HCT116 (cell line): ENCODE data around the gene LRRN2. TPM values are rescaled to one million over a fixed set of nuclear protein-coding genes. Genes with fewer than 3 reads are reported as not detected.

Experiments
- ATAC-seq: fragments of 200-7000 bp; cut with Tn5 transposase; 2 replicates; pipeline ENCODE4 v1.9.1; 2020; ENCODE audit warnings: mild to moderate bottlenecking, moderate library complexity
- BruUV-seq: library from RNA; stranded (reverse); fragments of 400-500 nt; replicated peaks from 2 replicates; lab custom pipeline; 2021; lab: Mats Ljungman, UMichigan
- CTCF ChIA-PET: fragments of 300-600 bp; sonication (Branson Sonifier 250); formaldehyde crosslinking; loops from one replicate; lab custom pipeline; 2021; ENCODE audit warnings: antibody characterized with exemption; lab: Charles Lee
- POLR2A ChIA-PET: fragments of 300-600, 350-600 bp; sonication (Branson Sonifier 250); formaldehyde crosslinking; loops from one replicate; lab custom pipeline; 2021; ENCODE audit warnings: antibody characterized with exemption; lab: Charles Lee
- RAD21 ChIA-PET, 2 experiments: fragments of 300-600 bp; sonication (Branson Sonifier 250); formaldehyde crosslinking; loops; one replicate each; lab custom pipeline; 2023; ENCODE audit warnings: low total read pairs in 2 of 2; ENCODE audit not compliant: uncharacterized antibody in 2 of 2, unreplicated experiment in 2 of 2, low non-redundant PET in 1 of 2; lab: Charles Lee
- DNase-seq: peaks from one replicate; pipeline ENCODE4 v3.0.0-alpha.2; 2010; ENCODE audit warnings: low read depth, low spot score
- H2AFZ ChIP-seq: fragments of 200-600 bp; shearing (Covaris generic), sonication (generic); 2 replicates; pipeline ENCODE4 v1.6.1; 2017; ENCODE audit warnings: low read depth, mixed run types, mixed read lengths, antibody characterized with exemption, low read length; ENCODE audit not compliant: poor library complexity, severe bottlenecking
- H3K27ac ChIP-seq: 2 replicates; pipeline ENCODE4 v1.5.1; 2012; ENCODE audit warnings: low read depth, low read length
- H3K27me3 ChIP-seq: fragments of 200-600 bp; sonication (generic); 2 replicates; pipeline ENCODE4 v1.6.1; 2016; ENCODE audit warnings: mixed run types, low read length, mixed read lengths; ENCODE audit not compliant: insufficient read depth
- H3K36me3 ChIP-seq, 2 experiments: fragments of 200-500 bp in 1 of 2; fragments of 200-600 bp in 1 of 2; sonication (Bioruptor generic) in 1 of 2; sonication (generic) in 1 of 2; 2 replicates each; pipeline versions ENCODE4 v1.5.1 to v1.6.1; 2014 to 2016; ENCODE audit warnings: low read length in 2 of 2, inconsistent platforms in 1 of 2, mixed read lengths in 1 of 2, mixed run types in 1 of 2; ENCODE audit not compliant: insufficient read depth in 2 of 2, control insufficient read depth in 1 of 2
- H3K4me1 ChIP-seq, 2 experiments: fragments of 200-600 bp in 1 of 2; sonication (generic) in 1 of 2; 2 replicates each; pipeline versions ENCODE4 v1.5.1 to v1.6.1; 2012 to 2017; ENCODE audit warnings: low read length in 2 of 2, inconsistent platforms in 1 of 2, mild to moderate bottlenecking in 1 of 2, mixed read lengths in 1 of 2, mixed run types in 1 of 2, moderate library complexity in 1 of 2; ENCODE audit not compliant: insufficient read depth in 2 of 2, control insufficient read depth in 1 of 2
- H3K4me2 ChIP-seq: fragments of 200-600 bp; sonication (generic); 2 replicates; pipeline ENCODE4 v1.6.1; 2017; ENCODE audit warnings: mixed run types, low read length, mixed read lengths
- H3K4me3 ChIP-seq, 2 experiments: fragments of 200-600 bp in 1 of 2; sonication (generic) in 1 of 2; replicated peaks in 1 of 2; 2 replicates each; pipeline ENCODE4 v1.5.1; 2011 to 2016; ENCODE audit warnings: low read length in 2 of 2, control low read depth in 1 of 2, low read depth in 1 of 2, mild to moderate bottlenecking in 1 of 2, mixed read lengths in 1 of 2, mixed run types in 1 of 2
- H3K79me2 ChIP-seq: fragments of 200-600 bp; sonication (generic); 2 replicates; pipeline ENCODE4 v1.6.1; 2017; ENCODE audit warnings: mild to moderate bottlenecking, mixed run types, low read length, moderate library complexity, mixed read lengths; ENCODE audit not compliant: insufficient read depth
- H3K9ac ChIP-seq: fragments of 200-600 bp; sonication (generic); 2 replicates; pipeline ENCODE4 v1.6.1; 2016; ENCODE audit warnings: low read length, mixed read lengths
- H3K9me2 ChIP-seq: fragments of 200-600 bp; sonication (generic), shearing (Covaris generic); 2 replicates; pipeline ENCODE4 v1.6.1; 2017; ENCODE audit warnings: mixed run types, mild to moderate bottlenecking, moderate library complexity; ENCODE audit not compliant: insufficient read depth
- H3K9me3 ChIP-seq, 2 experiments: fragments of 200-500 bp in 1 of 2; fragments of 200-600 bp in 1 of 2; sonication (Bioruptor generic) in 1 of 2; sonication (generic) in 1 of 2; 2 replicates each; pipeline ENCODE4 v1.6.1; 2014 to 2017; ENCODE audit warnings: low read length in 2 of 2, mixed read lengths in 2 of 2, inconsistent platforms in 1 of 2, low read depth in 1 of 2, mild to moderate bottlenecking in 1 of 2, mixed run types in 1 of 2, moderate library complexity in 1 of 2; ENCODE audit not compliant: control insufficient read depth in 1 of 2, insufficient read depth in 1 of 2
- H4K20me1 ChIP-seq: fragments of 200-600 bp; sonication (generic), shearing (Covaris generic); 2 replicates; pipeline ENCODE4 v1.6.1; 2017; ENCODE audit warnings: mixed run types, mild to moderate bottlenecking, moderate library complexity; ENCODE audit not compliant: insufficient read depth
- EGR1 ChIP-seq: IDR thresholded peaks from 2 replicates; pipeline ENCODE4 v1.6.1; 2012; ENCODE audit warnings: low read depth
- ELF1 ChIP-seq: IDR thresholded peaks from 2 replicates; pipeline ENCODE4 v1.6.1; 2012; ENCODE audit warnings: low read depth, borderline replicate concordance
- EZH2phosphoT487 ChIP-seq: fragments of 200-600 bp; IDR thresholded peaks from 2 replicates; pipeline ENCODE4 v1.6.1; 2018; ENCODE audit warnings: antibody characterized with exemption, borderline replicate concordance
- FOSL1 ChIP-seq: IDR thresholded peaks from 2 replicates; pipeline ENCODE4 v1.6.1; 2012; ENCODE audit warnings: low read depth
- RAD21 ChIP-seq: IDR thresholded peaks from 2 replicates; pipeline ENCODE4 v1.6.1; 2012; ENCODE audit warnings: low read depth, mild to moderate bottlenecking
- SIN3A ChIP-seq: IDR thresholded peaks from 2 replicates; pipeline ENCODE4 v1.6.1; 2012; ENCODE audit warnings: low read depth
- SP1 ChIP-seq: IDR thresholded peaks from 2 replicates; pipeline ENCODE4 v1.6.1; 2012; ENCODE audit warnings: low read depth
- TCF7L2 ChIP-seq: IDR thresholded peaks from 2 replicates; pipeline ENCODE4 v1.7.0; 2011; ENCODE audit warnings: borderline replicate concordance, inconsistent platforms; ENCODE audit not compliant: insufficient read depth, insufficient read length; ENCODE audit errors: extremely low read depth
- YY1 ChIP-seq: IDR thresholded peaks from 2 replicates; pipeline ENCODE4 v1.6.1; 2011; ENCODE audit warnings: low read length, low read depth, moderate library complexity, mild to moderate bottlenecking; ENCODE audit not compliant: insufficient replicate concordance; ENCODE audit errors: extremely low read depth
- ZBTB33 ChIP-seq: IDR thresholded peaks from 2 replicates; pipeline ENCODE4 v1.6.1; 2011; ENCODE audit warnings: mild to moderate bottlenecking, low read length, moderate library complexity; ENCODE audit not compliant: insufficient replicate concordance; ENCODE audit errors: extremely low read depth
- intact Hi-C: fragments of 100-400 bp; cut with micrococcal nuclease; formaldehyde crosslinking; loops from 2 replicates; pipeline ENCODE4 v1.10.0; 2022
- total RNA-seq: library from RNA; stranded (reverse); gene quantifications from one replicate; pipeline ENCODE4 v1.2.1, GENCODE V29; 2021; ENCODE audit not compliant: unreplicated experiment

The LRRN2 gene
- total RNA-seq, 1 experiment from 2014 or later = 3.2 TPM

- ChIA-PET RAD21 (no interaction called here), CTCF (interaction anchor here (1.3 kb wide), 1 partner anchor 18 kb away, joined by 6 read pairs; no protein-coding TSS in a partner anchor), POLR2A (no interaction called here)
- H3K9ac ChIP-seq = no peak overlapping the region
- H3K36me3 ChIP-seq = no peaks in the 10 kb centered on the region
- no peak for DNase-seq
- no peak for ATAC-seq
- H3K9me3 ChIP-seq = no peaks in the 10 kb centered on the region
- no peak for TF ChIP-seq SP1
- TF ChIP-seq YY1 = no peak
- TF ChIP-seq EGR1 = no peak
- TF ChIP-seq EZH2phosphoT487 = no peak
- TF ChIP-seq ELF1 = no peak
- no peak for TF ChIP-seq SIN3A
- TF ChIP-seq FOSL1 = no peak
- no peak for TF ChIP-seq TCF7L2
- TF ChIP-seq RAD21 = no peak
- no peak for TF ChIP-seq ZBTB33
- intact Hi-C loops = no loop called here
- no TSS peak for BruUV-seq
- no peaks in the 10 kb centered on the region for H4K20me1 ChIP-seq
- no peak overlapping the region for H2AFZ ChIP-seq
- no peak overlapping the region for H3K27ac ChIP-seq
- no peak overlapping the region for H3K4me2 ChIP-seq
- H3K79me2 ChIP-seq = no peaks in the 10 kb centered on the region
- peaks cover 0 to 16% of the 10 kb centered on the region in 2 experiments; a peak in 2 of 4 replicates for H3K4me1 ChIP-seq
- H3K4me3 ChIP-seq = no peak overlapping the region
- H3K9me2 ChIP-seq = no peaks in the 10 kb centered on the region
- H3K27me3 ChIP-seq = no peaks in the 10 kb centered on the region
These were observed 42.9 kb upstream of the LRRN2 start for GRCh38 chr1:204728456-204728855.
